ENCODE measurements around the gene LIN7A.
"Not testable (repeated sequence)": the region's sequence is repeated elsewhere in the genome, so short reads cannot be mapped to it uniquely, and the experiment has no call there.

The LIN7A gene

GRCh38 chr12:80917651-80918050, 20.1 kb downstream of the LIN7A start:
- no peak for DNase-seq

- no peak for DNase-seq
Measured at GRCh38 chr12:80912901-80913770, 24.6 kb downstream of the LIN7A start.

- no peak for DNase-seq
Measured at GRCh38 chr12:80909370-80909769, 28.4 kb downstream of the LIN7A start.

GRCh38 chr12:80902711-80903110, 35.0 kb downstream of the LIN7A start:
- no peak for DNase-seq

GRCh38 chr12:80901661-80902060, 36.1 kb downstream of the LIN7A start:
- DNase-seq = no peak

- no peak for DNase-seq
Measured at GRCh38 chr12:80895240-80895639, 42.5 kb downstream of the LIN7A start.

GRCh38 chr12:80894179-80894578, 43.6 kb downstream of the LIN7A start:
- no peak for DNase-seq

- DNase-seq = no peak
Measured at GRCh38 chr12:80892597-80893445, 44.9 kb downstream of the LIN7A start.

- DNase-seq = no peak
Measured at GRCh38 chr12:80884651-80885050, 53.1 kb downstream of the LIN7A start.

- DNase-seq = no peak
Measured at GRCh38 chr12:80881106-80881505, 56.6 kb downstream of the LIN7A start.

GRCh38 chr12:80878452-80878851, 59.3 kb downstream of the LIN7A start:
- not testable (repeated sequence) for DNase-seq

GRCh38 chr12:80877721-80878265, 59.9 kb downstream of the LIN7A start:
- no peak for DNase-seq

GRCh38 chr12:80872053-80872452, 65.7 kb downstream of the LIN7A start:
- no peak for DNase-seq

- no peak for DNase-seq
Measured at GRCh38 chr12:80869264-80869663, 68.5 kb downstream of the LIN7A start.

GRCh38 chr12:80868576-80868975, 69.2 kb downstream of the LIN7A start:
- no peak for DNase-seq

GRCh38 chr12:80867941-80868340, 69.8 kb downstream of the LIN7A start:
- DNase-seq = no peak

- DNase-seq = no peak
Measured at GRCh38 chr12:80864046-80864735, 73.5 kb downstream of the LIN7A start.

GRCh38 chr12:80862531-80862930, 75.2 kb downstream of the LIN7A start:
- no peak for DNase-seq

GRCh38 chr12:80861641-80862378, 75.9 kb downstream of the LIN7A start:
- DNase-seq = no peak

- DNase-seq = no peak
Measured at GRCh38 chr12:80860928-80861327, 76.8 kb downstream of the LIN7A start.

GRCh38 chr12:80860206-80860605, 77.5 kb downstream of the LIN7A start:
- DNase-seq = no peak

- DNase-seq = no peak
Measured at GRCh38 chr12:80858356-80858755, 79.4 kb downstream of the LIN7A start.
